Osteocyte (in vitro differentiated cells): ENCODE results near the gene CCBE1. TPM values are rescaled to one million over a fixed set of nuclear protein-coding genes. Genes with fewer than 3 reads are reported as not detected.
A peak's percentile ranks its signal among the peaks of the same experiment; 100 is the strongest.
"Not testable (repeated sequence)": the region's sequence is repeated elsewhere in the genome, so short reads cannot be mapped to it uniquely, and the experiment has no call there.

Experiments
- DNase-seq: peaks from one replicate; pipeline ENCODE4 v3.0.0; 2021; ENCODE audit warnings: mixed read lengths; ENCODE audit not compliant: unreplicated experiment; ENCODE audit errors: extremely low spot score
- H3K27ac Mint-ChIP-seq: one replicate; pipeline ENCODE4 v1.8.0; 2021; ENCODE audit warnings: mild to moderate bottlenecking, mixed read lengths; ENCODE audit not compliant: unreplicated experiment
- H3K27me3 Mint-ChIP-seq: one replicate; pipeline ENCODE4 v1.8.0; 2021; ENCODE audit warnings: mixed read lengths; ENCODE audit not compliant: unreplicated experiment
- H3K36me3 Mint-ChIP-seq: one replicate; pipeline ENCODE4 v1.8.0; 2021; ENCODE audit warnings: mixed read lengths; ENCODE audit not compliant: unreplicated experiment
- H3K4me1 Mint-ChIP-seq: one replicate; pipeline ENCODE4 v1.8.0; 2021; ENCODE audit warnings: mixed read lengths; ENCODE audit not compliant: unreplicated experiment
- H3K4me3 Mint-ChIP-seq: one replicate; pipeline ENCODE4 v1.8.0; 2021; ENCODE audit warnings: mild to moderate bottlenecking, moderate library complexity, mixed read lengths; ENCODE audit not compliant: unreplicated experiment
- H3K9me3 Mint-ChIP-seq: one replicate; pipeline ENCODE4 v1.8.0; 2021; ENCODE audit warnings: mixed read lengths; ENCODE audit not compliant: unreplicated experiment
- total RNA-seq: library from RNA; stranded (reverse); gene quantifications from 2 replicates; pipeline ENCODE4 v1.2.1, GENCODE V29; 2021
- TF ChIP-seq, protein P1 (sequence below): fragments of 200-600 bp; sonication (generic); IDR thresholded peaks from 2 replicates; pipeline ENCODE4 v1.5.0; 2021; ENCODE audit warnings: antibody characterized with exemption, mild to moderate bottlenecking, moderate library complexity

Gene CCBE1
- total RNA-seq, 1 donor from 2014 or later: 22.8 TPM

DNA sequence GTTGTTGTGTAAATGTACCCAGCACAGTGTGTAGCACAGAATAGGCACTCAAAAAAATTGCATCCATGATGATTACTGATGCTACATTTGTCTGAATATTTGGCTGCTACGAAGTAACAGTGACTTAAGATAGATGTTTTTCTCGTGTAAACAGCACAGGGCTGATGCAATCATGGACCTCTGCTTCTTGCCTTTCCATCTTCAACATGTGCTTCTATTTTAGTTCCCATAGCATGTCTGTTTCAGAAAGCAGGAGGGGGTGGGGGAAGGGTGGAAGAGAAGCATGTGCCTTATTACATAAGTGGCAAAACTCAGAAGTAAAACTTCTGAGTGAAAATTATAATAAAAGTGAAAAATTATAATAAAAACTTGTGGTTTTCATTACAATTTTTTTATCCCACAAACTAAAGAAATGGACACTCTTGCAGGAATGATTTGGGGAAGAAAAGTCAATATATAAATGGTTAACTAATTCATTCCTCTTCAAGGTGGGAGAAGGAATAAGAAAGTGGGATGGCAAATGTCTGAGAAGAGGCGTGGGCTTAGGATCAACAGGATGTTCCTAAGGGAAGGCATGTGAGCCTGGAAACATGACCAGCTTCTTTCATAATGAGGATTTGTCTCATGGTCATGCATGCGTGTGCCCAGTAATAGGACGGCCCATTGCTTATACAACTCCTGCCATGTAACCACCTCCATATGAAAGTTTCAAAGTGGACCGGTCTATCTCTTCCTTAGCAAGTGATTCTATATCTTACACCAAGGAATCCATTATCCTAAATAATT lies 27.2 kb downstream of the CCBE1 start:
- no peak for DNase-seq
- peaks cover 1% of the 10 kb centered on the region for H3K36me3 Mint-ChIP-seq

DNA sequence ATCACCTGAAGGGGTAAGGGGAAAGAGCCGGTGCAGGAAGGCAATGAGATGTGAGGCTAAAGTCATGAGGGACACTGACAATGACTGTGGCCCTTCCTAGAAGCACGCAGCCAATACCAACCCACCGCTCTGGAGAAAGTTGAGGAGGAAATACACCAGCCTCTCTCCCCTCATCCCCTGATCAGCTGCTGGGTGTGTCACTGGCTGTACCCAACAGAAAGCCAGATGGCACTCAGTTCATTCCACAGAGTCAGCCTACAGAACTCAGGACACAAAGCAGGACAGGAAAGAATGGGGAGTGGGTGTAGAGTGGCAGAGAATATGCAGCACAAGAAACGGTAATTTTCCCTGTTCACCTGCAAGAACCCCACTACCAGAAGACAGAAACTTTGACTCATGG lies 29.7 kb downstream of the CCBE1 start:
- Mint-ChIP-seq H3K4me1 (peaks cover 42% of the 10 kb centered on the region), H3K4me3 (no peak overlapping the region), H3K27me3 (no peaks in the 10 kb centered on the region), H3K36me3 (peaks cover 1% of the 10 kb centered on the region), H3K27ac (no peak overlapping the region), H3K9me3 (no peaks in the 10 kb centered on the region)
- no peak for DNase-seq
- TF ChIP-seq, protein P1, sequence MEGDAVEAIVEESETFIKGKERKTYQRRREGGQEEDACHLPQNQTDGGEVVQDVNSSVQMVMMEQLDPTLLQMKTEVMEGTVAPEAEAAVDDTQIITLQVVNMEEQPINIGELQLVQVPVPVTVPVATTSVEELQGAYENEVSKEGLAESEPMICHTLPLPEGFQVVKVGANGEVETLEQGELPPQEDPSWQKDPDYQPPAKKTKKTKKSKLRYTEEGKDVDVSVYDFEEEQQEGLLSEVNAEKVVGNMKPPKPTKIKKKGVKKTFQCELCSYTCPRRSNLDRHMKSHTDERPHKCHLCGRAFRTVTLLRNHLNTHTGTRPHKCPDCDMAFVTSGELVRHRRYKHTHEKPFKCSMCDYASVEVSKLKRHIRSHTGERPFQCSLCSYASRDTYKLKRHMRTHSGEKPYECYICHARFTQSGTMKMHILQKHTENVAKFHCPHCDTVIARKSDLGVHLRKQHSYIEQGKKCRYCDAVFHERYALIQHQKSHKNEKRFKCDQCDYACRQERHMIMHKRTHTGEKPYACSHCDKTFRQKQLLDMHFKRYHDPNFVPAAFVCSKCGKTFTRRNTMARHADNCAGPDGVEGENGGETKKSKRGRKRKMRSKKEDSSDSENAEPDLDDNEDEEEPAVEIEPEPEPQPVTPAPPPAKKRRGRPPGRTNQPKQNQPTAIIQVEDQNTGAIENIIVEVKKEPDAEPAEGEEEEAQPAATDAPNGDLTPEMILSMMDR: no peak

More for the DNA sequence above, 27.2 kb downstream of the CCBE1 start:
- TF ChIP-seq, protein P1: no peak
- Mint-ChIP-seq H3K4me1 (peaks cover 28% of the 10 kb centered on the region), H3K27me3 (no peaks in the 10 kb centered on the region), H3K27ac (peak overlapping the region; percentile 66), H3K4me3 (no peak overlapping the region), H3K9me3 (no peaks in the 10 kb centered on the region)

GRCh38 chr18:59666007-59666402 lies 31.2 kb downstream of the CCBE1 start:
- not testable (repeated sequence) for DNase-seq, H3K4me3 Mint-ChIP-seq, H3K27me3 Mint-ChIP-seq, H3K9me3 Mint-ChIP-seq, H3K36me3 Mint-ChIP-seq
- Mint-ChIP-seq H3K4me1 (peaks cover 49% of the 10 kb centered on the region), H3K27ac (peak overlapping the region; percentile 14)

DNA sequence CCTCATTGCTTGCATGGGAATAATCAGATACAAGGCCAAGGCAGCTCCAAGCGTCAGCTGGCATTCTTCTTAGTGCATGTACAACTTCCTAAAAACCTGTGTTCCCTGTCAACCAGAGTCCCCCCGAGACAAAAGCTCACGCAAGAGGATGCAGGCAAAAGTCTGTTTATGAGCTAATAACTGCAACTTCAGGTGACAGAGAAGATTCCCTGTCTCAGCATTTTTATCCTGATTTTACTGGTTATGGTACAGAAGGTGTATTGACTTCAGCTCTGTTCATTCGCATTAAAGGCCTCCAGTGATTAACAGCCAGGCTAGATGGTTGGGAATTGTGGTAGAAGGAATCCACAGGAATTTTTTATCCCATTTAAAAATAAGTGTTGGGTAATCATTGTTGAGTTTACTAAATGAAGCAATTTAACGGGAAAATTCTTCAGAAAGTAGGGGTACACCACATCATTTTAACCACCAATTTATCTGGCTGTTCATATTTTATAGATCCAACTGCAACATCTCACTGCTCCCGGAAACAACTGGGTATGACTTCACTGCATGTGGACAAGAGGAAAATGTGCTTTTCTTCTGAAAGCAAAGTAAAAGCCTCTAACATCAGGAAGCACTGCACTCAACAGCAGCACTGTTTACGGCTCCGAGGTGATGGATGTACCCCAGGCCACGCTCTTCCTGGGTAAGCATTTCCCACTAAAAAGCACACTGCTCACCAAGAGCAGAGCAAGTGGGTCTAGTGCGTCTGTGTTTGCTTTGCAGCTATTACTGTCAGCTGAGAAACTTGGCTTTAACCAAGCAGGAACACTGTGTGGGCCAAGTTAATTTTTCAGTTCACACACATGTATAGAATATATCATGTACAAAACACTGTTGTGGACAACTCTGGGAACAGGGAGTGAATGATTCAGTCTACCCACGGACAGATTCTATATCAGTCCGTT lies 31.9 kb downstream of the CCBE1 start:
- no peaks in the 10 kb centered on the region for H3K9me3 Mint-ChIP-seq
- no peak overlapping the region for H3K4me3 Mint-ChIP-seq
- H3K4me1 Mint-ChIP-seq: peaks cover 56% of the 10 kb centered on the region
- no peak for DNase-seq
- peaks cover 1% of the 10 kb centered on the region for H3K36me3 Mint-ChIP-seq
- H3K27me3 Mint-ChIP-seq: no peaks in the 10 kb centered on the region
- peak overlapping the region; percentile 14 for H3K27ac Mint-ChIP-seq
- TF ChIP-seq, protein P1: no peak

DNA sequence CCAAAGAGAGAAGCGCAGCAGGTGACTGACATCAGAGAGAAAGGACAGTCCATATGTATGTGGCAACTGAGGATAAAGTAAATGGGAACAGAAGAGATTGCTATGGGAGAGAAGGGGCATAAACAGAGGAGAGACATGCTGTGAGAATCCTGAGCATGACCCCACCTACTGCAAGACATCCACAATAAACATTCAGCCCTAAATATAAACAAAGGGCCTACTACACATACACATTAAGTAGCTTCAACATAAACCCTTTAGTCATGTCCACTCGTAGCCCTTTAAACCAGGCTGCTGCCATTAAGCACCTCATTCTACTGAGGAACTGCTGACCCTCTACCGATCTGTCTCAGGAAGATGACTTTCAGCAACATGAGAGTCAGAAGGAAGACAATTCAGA lies 32.9 kb downstream of the CCBE1 start:
- Mint-ChIP-seq H3K9me3 (no peaks in the 10 kb centered on the region), H3K27me3 (no peaks in the 10 kb centered on the region), H3K36me3 (peaks cover 1% of the 10 kb centered on the region), H3K4me1 (peaks cover 60% of the 10 kb centered on the region), H3K4me3 (no peak overlapping the region), H3K27ac (no peak overlapping the region)
- TF ChIP-seq, protein P1: no peak
- no peak for DNase-seq
